ENCODE data around the gene HSD11B2.

Gene HSD11B2

DNA sequence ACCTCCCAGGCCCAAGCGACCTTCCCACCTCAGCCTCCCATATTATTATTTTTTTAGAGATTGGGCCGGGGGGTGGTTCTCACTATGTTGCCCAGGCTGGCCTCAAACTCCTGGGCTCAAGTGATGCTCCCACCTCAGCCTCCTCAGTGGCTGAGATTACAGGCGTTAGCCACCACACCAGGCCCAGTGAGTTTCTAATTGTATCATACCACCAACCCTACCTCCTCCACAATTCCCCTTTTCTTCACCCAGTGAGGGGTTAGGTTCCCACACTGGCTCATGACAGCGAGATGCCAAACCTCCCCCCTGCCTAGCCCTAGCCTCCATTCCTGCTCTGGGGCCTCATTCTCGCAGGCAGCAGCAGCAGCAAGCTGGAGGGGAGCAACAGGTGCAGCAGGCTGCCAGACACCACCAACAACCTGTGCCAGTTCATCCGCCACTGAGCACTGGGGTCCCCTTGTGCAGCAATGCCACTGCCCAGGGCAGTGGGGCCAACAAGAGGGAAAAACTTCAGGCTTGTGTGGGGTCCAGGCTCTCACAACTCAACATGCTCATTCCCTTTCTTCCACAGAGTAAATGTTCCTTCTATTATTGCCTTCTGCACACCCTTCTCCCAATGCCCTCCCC, 41.0 kb downstream of the HSD11B2 start:
- DNase-seq (ENCODE audit: low read depth, low spot score), result no peak

DNA sequence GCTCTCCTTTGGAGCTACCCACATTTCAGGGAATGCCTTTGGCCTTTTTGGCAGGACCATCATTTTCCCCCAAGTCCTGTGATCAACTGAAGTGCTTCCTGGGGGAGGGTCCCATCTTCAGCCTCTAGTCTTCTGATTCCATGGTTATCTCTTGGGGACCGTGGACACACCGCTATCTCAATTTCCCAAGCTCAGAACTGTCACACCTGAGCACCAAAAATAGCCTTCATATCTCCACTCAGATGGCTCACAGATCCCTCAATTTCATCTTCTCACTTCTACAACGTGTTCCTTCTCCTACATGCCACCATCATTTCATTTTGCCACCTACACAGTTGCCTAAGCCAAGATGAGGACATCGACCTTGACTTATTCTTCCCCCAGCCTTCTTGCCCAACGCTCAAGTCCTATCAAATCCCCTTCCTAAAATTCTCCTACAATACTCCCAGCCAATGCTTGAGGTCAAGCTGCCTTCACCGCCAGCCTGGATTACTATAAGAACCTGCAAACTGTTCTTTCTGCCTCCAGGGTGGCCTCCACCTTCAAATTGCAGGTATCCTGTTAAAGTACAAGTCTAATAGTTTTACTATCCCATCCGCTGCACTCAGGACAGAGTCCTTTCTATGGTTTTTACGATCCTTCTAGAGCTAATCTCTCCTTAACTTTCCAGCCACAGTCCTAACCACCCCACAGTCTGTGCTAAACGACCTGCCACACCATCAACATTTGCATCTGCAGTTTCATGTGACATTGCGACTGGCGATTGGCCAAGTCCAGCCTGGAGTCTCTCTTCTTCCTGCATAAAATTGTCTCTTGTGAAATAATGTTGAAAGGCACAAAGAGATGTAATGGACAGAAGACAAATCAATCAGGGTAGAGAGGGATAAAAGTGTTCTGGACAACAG, 43.9 kb downstream of the HSD11B2 start:
- no peak for DNase-seq (ENCODE audit: low read depth, low spot score)

DNA sequence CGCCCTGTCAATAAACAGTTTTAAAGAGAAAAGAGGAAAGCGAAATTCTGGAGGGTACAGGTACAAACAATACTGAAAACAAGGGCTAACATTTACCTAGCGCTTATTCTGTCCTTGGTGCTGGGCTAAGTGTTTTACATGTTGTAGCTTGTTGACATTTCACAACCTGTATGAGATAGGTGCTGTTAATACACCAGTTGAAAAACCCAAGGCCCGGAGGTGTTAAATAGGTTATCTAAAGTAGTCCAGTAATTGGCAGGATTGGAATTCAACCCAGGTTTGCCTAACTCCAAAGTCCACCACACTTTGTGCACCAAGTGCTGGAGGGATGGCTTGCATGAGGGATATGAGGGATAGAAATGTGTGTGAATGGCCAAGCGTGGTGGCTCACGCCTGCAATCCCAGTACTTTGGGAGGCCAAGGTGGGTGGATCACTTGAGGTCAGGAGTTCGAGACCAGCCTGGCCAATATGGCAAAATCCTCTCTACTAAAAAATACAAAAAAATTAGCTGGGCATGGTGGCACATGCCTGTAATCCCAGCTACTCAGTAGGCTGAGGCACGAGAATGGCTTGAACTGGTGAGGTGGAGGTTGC, 47.1 kb downstream of the HSD11B2 start:
- no peak for DNase-seq (ENCODE audit: low read depth, low spot score)

DNA sequence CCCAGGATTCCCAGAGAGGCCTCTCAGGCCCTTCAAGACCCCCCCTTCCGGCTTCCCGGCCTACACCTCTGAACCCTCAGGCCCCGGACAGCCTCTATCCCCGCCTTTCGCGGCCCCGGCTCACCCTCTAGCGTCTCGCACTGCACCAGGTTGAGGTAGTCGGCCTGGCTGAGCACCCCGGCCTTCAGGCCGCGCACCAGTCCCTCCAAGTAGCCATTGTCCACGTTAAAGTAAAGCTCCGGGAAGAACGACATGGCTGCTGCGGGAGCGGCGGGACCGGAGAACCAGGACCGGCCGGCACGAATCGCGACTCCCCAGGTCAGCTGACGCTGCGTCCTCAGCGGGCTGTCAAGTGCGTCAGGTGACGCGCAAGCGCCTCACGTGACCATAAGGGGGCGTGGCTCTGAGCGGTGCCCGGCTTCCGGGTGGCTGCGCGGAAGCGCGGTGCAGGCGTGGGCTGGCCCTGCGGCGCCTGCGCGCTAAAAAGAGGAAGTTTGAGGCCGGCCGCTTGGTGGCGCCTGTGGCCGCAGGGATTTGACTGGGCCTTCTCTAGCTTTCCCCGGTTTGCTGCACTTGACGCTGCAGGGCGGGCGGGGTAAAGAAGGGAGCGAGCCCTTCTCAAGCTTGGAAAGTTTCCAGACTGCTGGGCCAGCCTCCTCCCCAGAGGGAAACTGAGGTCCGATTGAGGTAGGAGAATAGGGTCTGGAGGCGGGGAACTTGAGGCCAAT, 50.1 kb downstream of the HSD11B2 start, which contains the start of gene ATP6V0D1:
ATP6V0D1 (minus strand) TSS at position 325 of the 728 bp plus-strand sequence; CDS start at position 254, 71 bp downstream.
- peak; percentile 85 for DNase-seq (ENCODE audit: low read depth, low spot score)

DNA sequence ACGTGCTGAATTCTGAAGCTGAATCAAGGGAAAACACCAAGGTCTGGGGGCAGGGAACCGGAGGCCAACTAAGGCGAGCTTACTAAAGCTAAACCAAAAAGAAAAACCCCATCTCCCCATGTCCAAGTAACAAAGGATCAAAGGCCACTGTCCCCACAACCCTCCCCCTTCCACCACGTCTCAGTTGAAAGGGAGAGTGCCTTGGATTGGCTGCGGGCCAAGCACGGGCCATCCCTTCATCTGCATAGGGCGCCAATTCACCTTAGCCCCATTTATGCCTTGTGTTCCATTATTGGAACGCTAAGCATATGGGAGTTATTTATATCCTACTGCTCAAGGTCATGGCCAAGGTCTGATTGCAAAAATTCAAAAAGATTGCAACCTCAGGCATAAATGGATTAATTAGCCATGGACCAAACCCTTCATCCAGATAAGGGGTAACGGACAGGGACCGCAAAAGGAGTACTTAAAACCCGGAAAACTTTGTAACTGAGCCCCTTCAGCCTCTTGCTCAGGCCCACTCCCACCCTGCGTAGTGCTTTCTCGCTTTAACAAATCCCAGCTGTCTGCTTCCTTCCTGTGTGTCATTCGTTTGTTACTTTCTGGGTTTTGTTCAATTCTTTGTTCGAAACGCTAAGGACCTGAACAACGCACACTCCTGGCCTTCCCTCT, 50.8 kb downstream of the HSD11B2 start:
- no peak for DNase-seq (ENCODE audit: low read depth, low spot score)

DNA sequence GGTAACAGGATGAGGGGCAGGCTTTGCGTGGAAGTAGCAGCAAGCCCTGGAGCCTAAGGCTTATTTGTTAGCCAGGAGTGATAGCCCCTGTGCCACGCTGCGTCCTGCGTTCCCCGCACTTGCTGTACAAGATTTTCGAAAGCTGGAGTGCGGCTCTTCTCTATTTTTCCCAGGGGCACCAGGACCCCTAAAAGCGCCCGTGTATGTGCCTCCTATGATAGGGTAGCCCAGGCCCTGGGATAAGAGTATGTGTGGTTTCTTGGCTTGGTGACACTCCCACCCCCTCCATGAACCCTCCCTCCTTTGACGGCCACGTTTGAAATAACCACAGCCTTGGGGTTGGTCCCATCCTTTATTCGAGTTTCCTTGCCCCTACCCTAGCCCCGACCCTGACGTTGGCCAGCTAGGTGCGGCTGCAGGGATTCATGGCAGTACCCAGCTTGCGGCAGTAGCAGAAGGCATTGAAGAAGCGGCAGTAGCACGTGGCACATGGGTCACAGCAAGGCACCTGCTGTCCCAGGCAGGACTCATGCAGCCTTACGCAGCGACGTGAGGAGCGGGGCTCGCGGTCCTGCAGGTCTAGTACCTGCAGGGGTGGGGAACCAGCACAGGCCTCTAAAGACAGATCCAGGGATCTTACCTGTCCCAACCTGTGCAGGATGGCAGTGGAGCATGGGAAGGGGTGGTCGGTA, 51.5 kb downstream of the HSD11B2 start:
- no peak for DNase-seq (ENCODE audit: low read depth, low spot score)

DNA sequence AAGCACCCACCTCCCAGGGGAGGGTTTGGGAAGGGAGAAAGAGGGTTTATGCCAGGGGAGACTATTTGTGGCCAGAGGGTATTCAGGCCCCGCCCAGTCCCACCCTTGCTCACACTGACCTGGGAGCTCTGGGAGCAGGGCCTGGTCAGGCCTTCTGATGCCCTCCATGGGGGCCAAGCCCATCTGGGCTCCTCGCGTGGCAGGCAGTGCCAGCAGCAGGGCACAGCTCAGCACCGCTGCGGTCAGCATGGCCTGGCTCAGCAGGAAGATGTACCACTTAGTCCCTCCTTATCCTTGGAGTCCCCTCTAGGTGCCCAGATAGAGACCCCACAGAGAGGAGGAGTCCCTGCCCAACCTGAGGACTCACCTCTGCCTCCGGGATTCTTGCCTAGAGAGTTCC, 52.2 kb downstream of the HSD11B2 start, which contains the start of gene AGRP:
AGRP (minus strand) TSS at position 398 of the 400 bp plus-strand sequence; CDS start at position 249, 149 bp downstream.
- no peak for DNase-seq (ENCODE audit: low read depth, low spot score)

DNA sequence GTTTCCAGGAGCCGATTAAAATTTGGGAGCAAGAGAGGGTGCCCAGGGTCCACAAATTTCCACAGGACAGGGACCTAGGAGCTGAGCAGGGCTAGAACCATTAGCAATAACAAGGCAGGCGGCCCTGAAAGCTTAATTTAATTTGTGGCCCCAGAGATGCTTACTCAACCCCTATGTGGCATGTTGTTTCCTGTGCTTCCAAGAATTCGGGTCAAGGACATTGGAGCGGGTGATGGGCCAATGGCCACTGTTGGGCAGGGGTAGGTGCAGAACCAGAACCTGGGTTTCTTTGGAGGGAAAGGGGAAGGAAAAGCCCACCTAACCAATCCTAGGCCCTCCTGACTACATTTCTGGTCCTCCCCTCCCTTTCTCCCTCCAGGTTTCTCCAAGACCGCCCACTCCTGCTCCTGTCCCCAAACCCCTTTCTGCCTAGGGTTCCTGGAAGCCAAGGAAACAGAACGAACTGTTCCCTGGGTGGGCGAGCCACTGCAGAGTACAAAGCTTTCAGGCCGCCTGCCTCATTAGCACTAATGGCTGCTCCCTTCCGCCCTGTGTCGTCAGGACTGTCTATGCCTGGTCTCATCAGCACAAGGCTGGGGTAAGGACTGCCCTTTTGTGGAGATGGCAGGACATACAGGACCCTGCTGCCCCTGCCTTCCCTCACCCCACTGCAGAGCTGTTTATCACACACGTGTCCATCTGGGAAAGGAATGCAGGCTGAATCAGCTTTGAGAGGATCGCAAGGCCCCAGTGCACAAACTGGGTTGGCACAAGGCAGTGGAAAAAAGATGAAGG, 53.0 kb downstream of the HSD11B2 start:
- no peak for DNase-seq (ENCODE audit: low read depth, low spot score)

DNA sequence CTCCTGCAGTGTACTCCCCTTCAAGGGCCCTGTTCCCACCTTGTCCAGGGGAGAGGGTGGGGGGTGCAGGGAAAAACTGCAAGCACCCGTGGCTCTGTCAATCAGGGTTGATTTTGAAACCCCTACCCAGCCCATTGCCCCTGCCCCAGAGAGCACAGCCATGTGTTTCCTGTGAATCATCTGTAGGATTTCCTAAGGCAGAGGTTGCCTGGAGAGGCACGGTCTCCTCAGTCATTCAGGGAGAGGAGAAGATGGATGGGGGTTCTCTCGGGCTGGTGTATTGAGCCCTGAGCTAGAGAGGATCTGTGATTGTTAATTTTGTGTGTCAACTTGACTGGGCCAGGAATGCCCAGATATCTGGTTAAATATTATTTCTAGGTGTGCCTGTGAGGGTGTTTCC, 55.9 kb downstream of the HSD11B2 start:
- no peak for DNase-seq (ENCODE audit: low read depth, low spot score)

Data from iPS DF 19.7 (cell line).